Calu3 (cell line): ENCODE data around the gene TNFRSF8. TPM values are rescaled to one million over a fixed set of nuclear protein-coding genes. Genes with fewer than 3 reads are reported as not detected.

Experiments
- BruUV-seq: library from RNA; stranded (reverse); fragments of 400-500 nt; replicated peaks from 2 replicates; lab custom pipeline; 2021; lab: Mats Ljungman, UMichigan
- CTCF ChIA-PET: fragments of 300-600 bp; sonication (Branson Sonifier 250); formaldehyde crosslinking; loops from one replicate; lab custom pipeline; 2022; ENCODE audit warnings: antibody characterized with exemption; lab: Charles Lee
- DNase-seq: peaks from one replicate; pipeline ENCODE4 v3.0.0; 2022
- H3K27ac Mint-ChIP-seq: one replicate; pipeline ENCODE4 v1.8.0; 2022; ENCODE audit warnings: mixed read lengths; ENCODE audit not compliant: unreplicated experiment
- H3K27me3 Mint-ChIP-seq: one replicate; pipeline ENCODE4 v1.8.0; 2022; ENCODE audit warnings: mixed read lengths; ENCODE audit not compliant: unreplicated experiment
- H3K36me3 Mint-ChIP-seq: one replicate; pipeline ENCODE4 v1.8.0; 2022; ENCODE audit warnings: mild to moderate bottlenecking, moderate library complexity, mixed read lengths; ENCODE audit not compliant: insufficient read depth, unreplicated experiment
- H3K4me1 Mint-ChIP-seq: one replicate; pipeline ENCODE4 v1.8.0; 2022; ENCODE audit warnings: mild to moderate bottlenecking, low read depth, mixed read lengths; ENCODE audit not compliant: unreplicated experiment
- H3K4me3 Mint-ChIP-seq: one replicate; pipeline ENCODE4 v1.8.0; 2022; ENCODE audit warnings: mild to moderate bottlenecking, low read depth, moderate library complexity, mixed read lengths; ENCODE audit not compliant: unreplicated experiment
- H3K9me3 Mint-ChIP-seq: one replicate; pipeline ENCODE4 v1.8.0; 2022; ENCODE audit warnings: low read depth, mixed read lengths; ENCODE audit not compliant: unreplicated experiment
- intact Hi-C: fragments of 100-400 bp; cut with micrococcal nuclease; formaldehyde crosslinking; loops from one replicate; pipeline ENCODE4 v1.10.0; 2022; ENCODE audit not compliant: unreplicated experiment
- total RNA-seq: library from RNA; stranded (reverse); gene quantifications from 2 replicates; pipeline ENCODE4 v1.2.3, GENCODE V29; 2022
- TF ChIP-seq, protein P1 (sequence below): fragments of 200-600 bp; IDR thresholded peaks from one replicate; pipeline ENCODE4 v1.8.0; 2022; ENCODE audit warnings: antibody characterized with exemption; ENCODE audit not compliant: unreplicated experiment

TNFRSF8 gene
- total RNA-seq, 1 experiment from 2014 or later, result not detected

DNA sequence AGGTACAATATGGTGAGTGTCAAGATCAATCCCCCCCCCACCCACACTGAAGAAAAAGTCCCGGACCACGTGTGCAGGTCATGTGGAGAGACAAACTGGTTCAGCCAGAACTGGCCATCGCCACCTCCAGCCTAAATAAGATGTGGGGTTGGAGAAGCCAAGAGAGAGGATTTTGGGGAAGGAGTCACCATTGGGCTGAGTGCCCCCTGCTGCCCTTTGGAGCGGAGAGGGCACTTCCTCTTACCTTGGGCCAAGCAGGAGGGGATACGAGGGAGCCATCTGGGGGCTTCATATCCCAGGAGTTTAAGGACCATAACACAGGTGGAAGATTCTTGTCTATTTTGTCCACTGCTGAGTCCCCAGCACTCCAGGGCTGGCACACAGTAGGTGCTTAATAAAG is 101.1 kb downstream of the TNFRSF8 start:
- CTCF ChIA-PET, result no interaction called here
- Mint-ChIP-seq H3K9me3 (no peaks in the 10 kb centered on the region), H3K27me3 (no peaks in the 10 kb centered on the region), H3K36me3 (peaks cover 14% of the 10 kb centered on the region), H3K4me1 (peaks cover 36% of the 10 kb centered on the region), H3K4me3 (no peak overlapping the region), H3K27ac (no peak overlapping the region)
- TF ChIP-seq, protein P1, sequence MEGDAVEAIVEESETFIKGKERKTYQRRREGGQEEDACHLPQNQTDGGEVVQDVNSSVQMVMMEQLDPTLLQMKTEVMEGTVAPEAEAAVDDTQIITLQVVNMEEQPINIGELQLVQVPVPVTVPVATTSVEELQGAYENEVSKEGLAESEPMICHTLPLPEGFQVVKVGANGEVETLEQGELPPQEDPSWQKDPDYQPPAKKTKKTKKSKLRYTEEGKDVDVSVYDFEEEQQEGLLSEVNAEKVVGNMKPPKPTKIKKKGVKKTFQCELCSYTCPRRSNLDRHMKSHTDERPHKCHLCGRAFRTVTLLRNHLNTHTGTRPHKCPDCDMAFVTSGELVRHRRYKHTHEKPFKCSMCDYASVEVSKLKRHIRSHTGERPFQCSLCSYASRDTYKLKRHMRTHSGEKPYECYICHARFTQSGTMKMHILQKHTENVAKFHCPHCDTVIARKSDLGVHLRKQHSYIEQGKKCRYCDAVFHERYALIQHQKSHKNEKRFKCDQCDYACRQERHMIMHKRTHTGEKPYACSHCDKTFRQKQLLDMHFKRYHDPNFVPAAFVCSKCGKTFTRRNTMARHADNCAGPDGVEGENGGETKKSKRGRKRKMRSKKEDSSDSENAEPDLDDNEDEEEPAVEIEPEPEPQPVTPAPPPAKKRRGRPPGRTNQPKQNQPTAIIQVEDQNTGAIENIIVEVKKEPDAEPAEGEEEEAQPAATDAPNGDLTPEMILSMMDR, result no peak
- no peak for DNase-seq
- intact Hi-C loops, result no loop called here
- no TSS peak for BruUV-seq

DNA sequence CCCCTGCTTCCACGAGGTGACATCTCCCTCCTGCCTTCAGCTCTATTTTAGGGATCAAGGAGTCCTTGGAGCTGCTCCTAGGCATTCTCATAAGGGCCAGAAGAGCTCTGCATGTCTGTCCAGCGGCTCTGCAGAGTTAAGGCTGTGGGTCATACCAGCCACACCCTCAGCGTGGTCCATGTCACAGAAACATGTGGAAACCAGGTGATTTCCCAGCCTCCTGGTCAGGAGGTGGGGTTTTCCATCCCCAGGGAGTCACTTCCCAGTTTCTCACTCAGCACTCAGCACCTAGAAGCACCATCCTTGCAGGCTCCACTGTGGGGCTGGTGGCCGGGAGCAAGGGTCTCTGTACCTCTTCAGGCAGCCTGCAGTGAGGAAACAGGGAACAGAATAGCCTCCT is 102.2 kb downstream of the TNFRSF8 start:
- Mint-ChIP-seq H3K27ac (no peak overlapping the region), H3K4me3 (no peak overlapping the region), H3K4me1 (peaks cover 36% of the 10 kb centered on the region), H3K9me3 (no peaks in the 10 kb centered on the region), H3K27me3 (no peaks in the 10 kb centered on the region), H3K36me3 (peaks cover 14% of the 10 kb centered on the region)
- BruUV-seq, result no TSS peak
- DNase-seq, result no peak
- CTCF ChIA-PET, result no interaction called here
- TF ChIP-seq, protein P1, result no peak
- intact Hi-C loops, result no loop called here

DNA sequence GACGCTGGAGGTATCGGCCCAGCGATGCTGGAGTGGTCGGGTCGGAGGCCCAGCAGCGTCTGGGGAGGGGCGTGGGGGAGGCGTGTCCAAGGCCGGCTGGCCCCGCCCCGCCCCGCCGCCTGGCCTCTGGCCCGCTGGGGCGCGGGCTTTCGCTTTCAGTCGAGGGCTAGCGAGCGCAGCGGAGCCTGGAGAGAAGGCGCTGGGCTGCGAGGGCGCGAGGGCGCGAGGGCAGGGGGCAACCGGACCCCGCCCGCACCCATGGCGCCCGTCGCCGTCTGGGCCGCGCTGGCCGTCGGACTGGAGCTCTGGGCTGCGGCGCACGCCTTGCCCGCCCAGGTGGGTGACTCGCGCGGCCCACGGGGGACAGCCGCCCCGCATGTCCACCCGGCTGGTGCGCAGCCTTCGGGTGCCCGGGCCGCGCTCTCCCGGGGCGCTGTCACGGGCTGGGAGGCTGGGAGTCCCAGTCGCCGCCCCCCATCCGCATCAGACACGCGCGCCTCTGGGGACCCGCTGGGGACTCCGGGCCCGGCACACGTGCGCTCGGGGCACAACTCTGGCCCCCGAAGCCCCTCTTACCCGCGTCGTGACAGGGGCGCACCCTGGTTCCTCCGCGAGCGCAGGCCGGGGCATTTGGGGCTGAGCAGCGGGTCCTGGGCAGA is 103.9 kb downstream of the TNFRSF8 start, which contains the start of gene TNFRSF1B:
Gene TNFRSF1B, plus strand, starts transcription at position 158 of the 659 bp plus-strand sequence. Its CDS starts 101 bp downstream, at position 259.
- peak; percentile 58 for DNase-seq
- CTCF ChIA-PET, result no interaction called here
- BruUV-seq, result no TSS peak

DNA sequence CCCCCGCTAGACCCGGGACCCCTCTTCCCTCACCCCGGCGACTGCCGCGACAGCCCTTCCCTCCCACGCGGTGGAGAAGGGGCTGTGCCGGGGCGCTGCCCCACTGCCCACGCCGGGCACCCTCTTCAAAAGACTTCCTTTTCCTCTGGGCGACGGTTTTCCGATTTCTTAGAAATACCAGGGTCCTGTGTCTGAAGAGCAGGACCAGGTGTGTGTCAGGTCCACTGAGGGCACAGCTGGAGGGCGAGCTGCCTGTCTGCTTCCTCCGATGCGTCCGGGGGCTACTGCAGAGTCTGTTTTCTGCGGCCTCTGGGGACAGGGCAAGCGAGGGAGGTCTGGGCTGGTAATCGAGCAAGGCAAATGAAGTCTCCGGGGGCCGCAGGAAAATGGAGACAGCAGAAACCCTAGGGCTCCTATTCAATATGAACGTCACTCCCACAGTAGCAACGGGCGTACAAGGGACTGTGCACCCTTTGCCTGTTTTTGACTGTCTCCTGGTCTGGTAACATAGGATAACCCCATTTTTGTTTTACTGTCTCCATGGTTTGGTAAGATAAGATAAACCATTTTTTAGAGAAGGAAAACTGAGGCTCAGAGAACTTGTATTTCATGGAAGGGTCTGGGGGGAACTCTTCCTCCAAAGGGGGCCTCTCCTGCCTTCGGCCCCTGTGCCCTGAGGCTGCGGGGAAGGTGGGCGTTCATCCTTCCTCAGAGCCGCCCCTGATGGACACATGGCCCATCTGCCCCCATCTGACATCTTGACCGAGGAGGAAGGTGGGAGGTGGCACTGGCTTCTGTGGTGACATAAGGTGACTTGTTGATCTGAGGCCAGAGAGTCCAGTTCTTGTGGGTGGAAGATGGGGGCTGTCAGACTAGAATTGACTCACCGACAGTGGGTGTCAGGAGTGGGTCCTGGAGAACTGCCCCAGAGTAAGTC is 104.7 kb downstream of the TNFRSF8 start:
- intact Hi-C loops, result no loop called here
- Mint-ChIP-seq H3K4me1 (peaks cover 19% of the 10 kb centered on the region), H3K9me3 (no peaks in the 10 kb centered on the region), H3K4me3 (peak overlapping the region; percentile 56), H3K27me3 (no peaks in the 10 kb centered on the region), H3K36me3 (peaks cover 8% of the 10 kb centered on the region), H3K27ac (no peak overlapping the region)
- DNase-seq, result no peak
- TF ChIP-seq, protein P1, result no peak
- BruUV-seq, result no TSS peak
- CTCF ChIA-PET, result no interaction called here

More for the DNA sequence above, 103.9 kb downstream of the TNFRSF8 start, which contains the start of gene TNFRSF1B:
- Mint-ChIP-seq H3K9me3 (no peaks in the 10 kb centered on the region), H3K27me3 (no peaks in the 10 kb centered on the region), H3K36me3 (peaks cover 8% of the 10 kb centered on the region), H3K27ac (no peak within 1 kb of the TSS), H3K4me1 (peaks cover 27% of the 10 kb centered on the region), H3K4me3 (peak within 1 kb of the TSS; percentile 65)
- intact Hi-C loops, result no loop called here
- TF ChIP-seq, protein P1, result no peak
